Activated CD8-positive, alpha-beta memory T cell treated with anti-CD3 and anti-CD28 coated beads for 1 hour (primary cell): ENCODE data around the gene YWHAQ.
"Not testable (repeated sequence)": the region's sequence is repeated elsewhere in the genome, so short reads cannot be mapped to it uniquely, and the experiment has no call there.

Source experiments
- DNase-seq, 2 donors: peaks; one replicate each; pipeline ENCODE4 v3.0.0-alpha.2; 2020; ENCODE audit warnings: low read depth in 1 of 2; ENCODE audit errors: extremely low read depth in 1 of 2

Gene YWHAQ

GRCh38 chr2:9631878-9632700, 1.3 kb upstream of the YWHAQ start:
- no peak for DNase-seq

GRCh38 chr2:9631553-9631819, 689 bp upstream of the YWHAQ start:
- DNase-seq = no peak

- peak; percentile 32 to 64 for DNase-seq
Observed at GRCh38 chr2:9630117-9630735, 571 bp downstream of the YWHAQ start.

- DNase-seq = no peak
Observed at GRCh38 chr2:9629222-9630116, 1.3 kb downstream of the YWHAQ start.

GRCh38 chr2:9627310-9627709, 3.5 kb downstream of the YWHAQ start:
- DNase-seq = no peak

GRCh38 chr2:9623151-9623550, 7.6 kb downstream of the YWHAQ start:
- DNase-seq = no peak

- DNase-seq = not testable (repeated sequence)
Observed at GRCh38 chr2:9621655-9622054, 9.1 kb downstream of the YWHAQ start.

GRCh38 chr2:9618410-9618809, 12.4 kb downstream of the YWHAQ start:
- DNase-seq = no peak

GRCh38 chr2:9617749-9618148, 13.0 kb downstream of the YWHAQ start:
- DNase-seq = no peak

GRCh38 chr2:9617296-9617695, 13.5 kb downstream of the YWHAQ start:
- DNase-seq = no peak

- DNase-seq = no peak
Observed at GRCh38 chr2:9614562-9614961, 16.2 kb downstream of the YWHAQ start.

GRCh38 chr2:9613291-9613690, 17.5 kb downstream of the YWHAQ start:
- no peak for DNase-seq

- not testable (repeated sequence) for DNase-seq
Observed at GRCh38 chr2:9611549-9611912, 19.3 kb downstream of the YWHAQ start.

GRCh38 chr2:9610781-9611548, 19.8 kb downstream of the YWHAQ start:
- DNase-seq = no peak

- not testable (repeated sequence) for DNase-seq
Observed at GRCh38 chr2:9608491-9608890, 22.3 kb downstream of the YWHAQ start.

GRCh38 chr2:9602412-9602811, 28.4 kb downstream of the YWHAQ start:
- DNase-seq = no peak

GRCh38 chr2:9601397-9601796, 29.4 kb downstream of the YWHAQ start:
- no peak for DNase-seq

- no peak for DNase-seq
Observed at GRCh38 chr2:9599430-9599829, 31.4 kb downstream of the YWHAQ start.

- DNase-seq = no peak
Observed at GRCh38 chr2:9596621-9597311, 34.0 kb downstream of the YWHAQ start.

- DNase-seq = no peak
Observed at GRCh38 chr2:9595746-9596145, 35.1 kb downstream of the YWHAQ start.
